ENCODE results near the gene ADAM17.

ADAM17 gene

GRCh38 chr2:9471206-9471605 is 84.4 kb downstream of the ADAM17 start:
- no peak for DNase-seq (ENCODE audit: low spot score)

- DNase-seq (ENCODE audit: low spot score), result no peak
Measured at GRCh38 chr2:9467687-9468086, 87.9 kb downstream of the ADAM17 start.

- no peak for DNase-seq (ENCODE audit: low spot score)
Measured at GRCh38 chr2:9466147-9466683, 89.4 kb downstream of the ADAM17 start.

GRCh38 chr2:9465170-9465569 is 90.5 kb downstream of the ADAM17 start:
- no peak for DNase-seq (ENCODE audit: low spot score)

GRCh38 chr2:9463698-9464034 is 92.0 kb downstream of the ADAM17 start:
- no peak for DNase-seq (ENCODE audit: low spot score)

- no peak for DNase-seq (ENCODE audit: low spot score)
Measured at GRCh38 chr2:9462886-9463697, 92.5 kb downstream of the ADAM17 start.

GRCh38 chr2:9462313-9462712 is 93.3 kb downstream of the ADAM17 start:
- DNase-seq (ENCODE audit: low spot score), result no peak

GRCh38 chr2:9461079-9461478 is 94.6 kb downstream of the ADAM17 start:
- DNase-seq (ENCODE audit: low spot score), result no peak

GRCh38 chr2:9460441-9461017 is 95.1 kb downstream of the ADAM17 start:
- no peak for DNase-seq (ENCODE audit: low spot score)

- no peak for DNase-seq (ENCODE audit: low spot score)
Measured at GRCh38 chr2:9451231-9451630, 104.4 kb downstream of the ADAM17 start.

- no peak for DNase-seq (ENCODE audit: low spot score)
Measured at GRCh38 chr2:9445089-9445488, 110.5 kb downstream of the ADAM17 start.

GRCh38 chr2:9443526-9443925 is 112.1 kb downstream of the ADAM17 start:
- DNase-seq (ENCODE audit: low spot score), result no peak

- peak; percentile 50 for DNase-seq (ENCODE audit: low spot score)
Measured at GRCh38 chr2:9441556-9441955, 114.1 kb downstream of the ADAM17 start.

GRCh38 chr2:9440058-9440727 is 115.4 kb downstream of the ADAM17 start:
- DNase-seq (ENCODE audit: low spot score), result peak; percentile 60

GRCh38 chr2:9439536-9439935 is 116.1 kb downstream of the ADAM17 start:
- no peak for DNase-seq (ENCODE audit: low spot score)
